ENCODE data around the gene PURA. TPM values are rescaled to one million over a fixed set of nuclear protein-coding genes. Genes with fewer than 3 reads are reported as not detected.

PURA gene
- total and polyA plus RNA-seq, 2 of the 13 experiments (the other 11 are each of a cell fraction or from before 2014, with no cell fraction given): 2.0 to 5.0 TPM

DNA sequence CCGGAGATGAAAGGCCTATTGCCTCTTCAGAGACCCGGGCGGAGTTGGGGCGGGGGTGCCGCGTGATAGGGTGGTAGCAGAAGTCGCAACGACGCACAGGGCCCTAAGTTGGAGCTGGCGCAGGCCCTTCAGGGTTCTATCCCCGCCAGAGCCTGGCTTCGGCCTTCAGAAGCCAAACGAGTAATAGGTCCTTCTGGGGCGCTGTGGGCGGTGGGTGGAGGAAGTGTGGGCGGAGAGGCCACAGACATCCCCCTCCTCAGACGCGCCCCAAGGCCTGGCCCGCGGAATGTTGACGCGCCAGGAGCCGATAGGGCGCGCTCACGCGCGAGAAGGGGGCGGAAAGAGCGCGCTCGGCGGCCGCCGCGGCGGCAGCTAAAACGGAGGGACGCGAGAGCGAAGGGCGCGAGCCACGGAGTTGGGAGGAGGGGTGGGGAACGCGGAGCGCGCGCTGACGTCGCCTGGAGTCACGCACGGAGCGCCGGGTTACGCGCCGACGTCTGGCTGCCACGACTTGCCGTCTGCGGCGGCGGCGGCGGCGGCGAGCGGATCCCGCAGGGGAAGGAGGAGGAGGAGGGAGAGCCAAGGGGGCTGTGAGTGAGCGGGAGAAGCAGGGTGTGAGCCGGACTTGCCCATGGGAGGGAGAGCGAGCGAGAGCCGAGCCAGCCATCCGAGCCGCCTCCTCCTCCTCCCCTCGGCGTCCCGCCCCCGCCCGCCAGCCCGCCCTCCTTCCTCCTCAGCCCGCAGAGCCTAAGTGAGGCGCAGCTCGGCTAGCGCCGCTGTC, 6.4 kb upstream of the PURA start (continued):
- TF ChIP-seq, protein P1, sequence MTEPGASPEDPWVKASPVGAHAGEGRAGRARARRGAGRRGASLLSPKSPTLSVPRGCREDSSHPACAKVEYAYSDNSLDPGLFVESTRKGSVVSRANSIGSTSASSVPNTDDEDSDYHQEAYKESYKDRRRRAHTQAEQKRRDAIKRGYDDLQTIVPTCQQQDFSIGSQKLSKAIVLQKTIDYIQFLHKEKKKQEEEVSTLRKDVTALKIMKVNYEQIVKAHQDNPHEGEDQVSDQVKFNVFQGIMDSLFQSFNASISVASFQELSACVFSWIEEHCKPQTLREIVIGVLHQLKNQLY (CRISPR knock-in tag; IDR thresholded peaks at IDR 0.05): no peak
- TF ChIP-seq ZSCAN12 (CRISPR knock-in tag; IDR thresholded peaks at IDR 0.05) (peak; percentile 80; the same call in 1 of the 2 replicates), ZNF792 (CRISPR knock-in tag; IDR thresholded peaks at IDR 0.05) (peak; percentile 84), RAD51 (IDR thresholded peaks at IDR 0.05; ENCODE audit: borderline replicate concordance) (no peak), SMARCC2 (IDR thresholded peaks at IDR 0.05) (no peak), ZNF883 (CRISPR knock-in tag; IDR thresholded peaks at IDR 0.05; ENCODE audit: not compliant biosample characterization) (peak; percentile 70), NFKB2 (CRISPR knock-in tag; IDR thresholded peaks at IDR 0.05; ENCODE audit: borderline replicate concordance) (peak; percentile 96; the same call in 1 of the 2 replicates), HIVEP1 (CRISPR knock-in tag; IDR thresholded peaks at IDR 0.05) (0 out of 2 replicates have a peak, but pooled peaks have one; percentile 18), ZNF747 (CRISPR knock-in tag; IDR thresholded peaks at IDR 0.05; ENCODE audit: borderline replicate concordance) (peak; percentile 96), ATF7 (IDR thresholded peaks at IDR 0.05) (no peak), ATF7 (CRISPR knock-in tag; IDR thresholded peaks at IDR 0.05) (peak; percentile 49; the same call in 1 of the 2 replicates), MNT (IDR thresholded peaks at IDR 0.05) (no peak), ZNF34 (CRISPR knock-in tag; IDR thresholded peaks at IDR 0.05; ENCODE audit: borderline replicate concordance) (peak; percentile 86; the same call in 1 of the 2 replicates), ZNF17 (CRISPR knock-in tag; IDR thresholded peaks at IDR 0.05) (no peak), SMARCE1 (IDR thresholded peaks at IDR 0.05; ENCODE audit: borderline replicate concordance) (no peak), ZNF550 (CRISPR knock-in tag; IDR thresholded peaks at IDR 0.05; ENCODE audit: borderline replicate concordance) (no peak), ZNF784 (CRISPR knock-in tag; IDR thresholded peaks at IDR 0.05; ENCODE audit: borderline replicate concordance) (peak; percentile 52; the same call in 1 of the 2 replicates), ZC3H4 (CRISPR knock-in tag; IDR thresholded peaks at IDR 0.05; ENCODE audit: borderline replicate concordance) (no peak), ETV6 (CRISPR knock-in tag; conservative IDR thresholded peaks at IDR 0.05) (peak; percentile 49; the same call in 1 of the 2 replicates), KDM5B (CRISPR knock-in tag; IDR thresholded peaks at IDR 0.05; ENCODE audit: borderline replicate concordance) (peak; percentile 79; the same call in 1 of the 2 replicates)
- TF ChIP-seq, protein P2, sequence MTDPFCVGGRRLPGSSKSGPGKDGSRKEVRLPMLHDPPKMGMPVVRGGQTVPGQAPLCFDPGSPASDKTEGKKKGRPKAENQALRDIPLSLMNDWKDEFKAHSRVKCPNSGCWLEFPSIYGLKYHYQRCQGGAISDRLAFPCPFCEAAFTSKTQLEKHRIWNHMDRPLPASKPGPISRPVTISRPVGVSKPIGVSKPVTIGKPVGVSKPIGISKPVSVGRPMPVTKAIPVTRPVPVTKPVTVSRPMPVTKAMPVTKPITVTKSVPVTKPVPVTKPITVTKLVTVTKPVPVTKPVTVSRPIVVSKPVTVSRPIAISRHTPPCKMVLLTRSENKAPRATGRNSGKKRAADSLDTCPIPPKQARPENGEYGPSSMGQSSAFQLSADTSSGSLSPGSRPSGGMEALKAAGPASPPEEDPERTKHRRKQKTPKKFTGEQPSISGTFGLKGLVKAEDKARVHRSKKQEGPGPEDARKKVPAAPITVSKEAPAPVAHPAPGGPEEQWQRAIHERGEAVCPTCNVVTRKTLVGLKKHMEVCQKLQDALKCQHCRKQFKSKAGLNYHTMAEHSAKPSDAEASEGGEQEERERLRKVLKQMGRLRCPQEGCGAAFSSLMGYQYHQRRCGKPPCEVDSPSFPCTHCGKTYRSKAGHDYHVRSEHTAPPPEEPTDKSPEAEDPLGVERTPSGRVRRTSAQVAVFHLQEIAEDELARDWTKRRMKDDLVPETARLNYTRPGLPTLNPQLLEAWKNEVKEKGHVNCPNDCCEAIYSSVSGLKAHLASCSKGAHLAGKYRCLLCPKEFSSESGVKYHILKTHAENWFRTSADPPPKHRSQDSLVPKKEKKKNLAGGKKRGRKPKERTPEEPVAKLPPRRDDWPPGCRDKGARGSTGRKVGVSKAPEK (CRISPR knock-in tag; IDR thresholded peaks at IDR 0.05; ENCODE audit: borderline replicate concordance): 0 out of 2 replicates have a peak, but pooled peaks have one; percentile 10
- TF ChIP-seq, protein P3, sequence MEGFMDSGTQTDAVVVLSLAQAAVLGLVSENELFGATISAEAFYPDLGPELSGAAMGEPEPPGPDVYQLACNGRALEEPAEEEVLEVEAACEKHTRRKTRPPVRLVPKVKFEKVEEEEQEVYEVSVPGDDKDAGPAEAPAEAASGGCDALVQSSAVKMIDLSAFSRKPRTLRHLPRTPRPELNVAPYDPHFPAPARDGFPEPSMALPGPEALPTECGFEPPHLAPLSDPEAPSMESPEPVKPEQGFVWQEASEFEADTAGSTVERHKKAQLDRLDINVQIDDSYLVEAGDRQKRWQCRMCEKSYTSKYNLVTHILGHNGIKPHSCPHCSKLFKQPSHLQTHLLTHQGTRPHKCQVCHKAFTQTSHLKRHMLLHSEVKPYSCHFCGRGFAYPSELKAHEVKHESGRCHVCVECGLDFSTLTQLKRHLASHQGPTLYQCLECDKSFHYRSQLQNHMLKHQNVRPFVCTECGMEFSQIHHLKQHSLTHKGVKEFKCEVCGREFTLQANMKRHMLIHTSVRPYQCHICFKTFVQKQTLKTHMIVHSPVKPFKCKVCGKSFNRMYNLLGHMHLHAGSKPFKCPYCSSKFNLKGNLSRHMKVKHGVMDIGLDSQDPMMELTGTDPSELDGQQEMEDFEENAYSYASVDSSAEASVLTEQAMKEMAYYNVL (CRISPR knock-in tag; IDR thresholded peaks at IDR 0.05; ENCODE audit: borderline replicate concordance): peak; percentile 18; the same call in 1 of the 2 replicates
